H9 (cell line): ENCODE results near the gene CD151. TPM values are rescaled to one million over a fixed set of nuclear protein-coding genes. Genes with fewer than 3 reads are reported as not detected.

Source experiments
- DNase-seq: peaks from one replicate; pipeline ENCODE4 v3.0.0-alpha.2; 2017
- H2AFZ ChIP-seq: one replicate; pipeline ENCODE4 v1.6.1; 2013; ENCODE audit warnings: mild to moderate bottlenecking, low read length, control low read depth, moderate library complexity
- H2AK5ac ChIP-seq: 2 replicates; pipeline ENCODE4 v1.6.1; 2013; ENCODE audit warnings: low read length, control low read depth, mixed read lengths; ENCODE audit not compliant: insufficient read length
- H2BK120ac ChIP-seq: one replicate; pipeline ENCODE4 v1.6.1; 2013; ENCODE audit warnings: low read depth, mild to moderate bottlenecking, low read length, control low read depth, inconsistent platforms; ENCODE audit not compliant: poor library complexity, severe bottlenecking
- H2BK12ac ChIP-seq: 2 replicates; pipeline ENCODE4 v1.6.1; 2013; ENCODE audit warnings: low read length, control low read depth, mixed read lengths, low read depth; ENCODE audit not compliant: insufficient read length
- H2BK15ac ChIP-seq: 2 replicates; pipeline ENCODE4 v1.6.1; 2013; ENCODE audit warnings: low read depth, low read length, control low read depth
- H2BK20ac ChIP-seq: one replicate; pipeline ENCODE4 v1.6.1; 2013; ENCODE audit warnings: low read depth, mild to moderate bottlenecking, low read length, control low read depth, inconsistent platforms; ENCODE audit not compliant: poor library complexity, severe bottlenecking
- H2BK5ac ChIP-seq: 2 replicates; pipeline ENCODE4 v1.6.1; 2013; ENCODE audit warnings: low read length, control low read depth, mixed read lengths; ENCODE audit not compliant: insufficient read length
- H3K14ac ChIP-seq: 2 replicates; pipeline ENCODE4 v1.6.1; 2013; ENCODE audit warnings: low read length, control low read depth; ENCODE audit not compliant: insufficient read depth
- H3K18ac ChIP-seq: 2 replicates; pipeline ENCODE4 v1.6.1; 2013; ENCODE audit warnings: low read depth, mild to moderate bottlenecking, mixed read lengths, low read length, control low read depth; ENCODE audit not compliant: insufficient read length
- H3K23ac ChIP-seq: 2 replicates; pipeline ENCODE4 v1.6.1; 2013; ENCODE audit warnings: low read length, control low read depth, mixed read lengths, low read depth; ENCODE audit not compliant: insufficient read length
- H3K23me2 ChIP-seq: 2 replicates; pipeline ENCODE4 v1.6.1; 2013; ENCODE audit warnings: low read depth, mild to moderate bottlenecking, mixed read lengths, low read length, control low read depth; ENCODE audit not compliant: insufficient read length, poor library complexity, severe bottlenecking
- H3K27ac ChIP-seq: 2 replicates; pipeline ENCODE4 v1.5.1; 2013; ENCODE audit warnings: low read length, control low read depth, mixed read lengths, low read depth; ENCODE audit not compliant: insufficient read length
- H3K27me3 ChIP-seq: 2 replicates; pipeline ENCODE4 v1.6.1; 2013; ENCODE audit warnings: low read length, control low read depth, inconsistent platforms; ENCODE audit not compliant: insufficient read depth
- H3K4ac ChIP-seq: 2 replicates; pipeline ENCODE4 v1.6.1; 2013; ENCODE audit warnings: low read depth, mild to moderate bottlenecking, control low read depth, inconsistent platforms, low read length, moderate library complexity
- H3K4me1 ChIP-seq: 2 replicates; pipeline ENCODE4 v1.6.1; 2013; ENCODE audit warnings: low read length, control low read depth, inconsistent platforms; ENCODE audit not compliant: insufficient read depth
- H3K4me2 ChIP-seq: 2 replicates; pipeline ENCODE4 v1.6.1; 2013; ENCODE audit warnings: low read length, control low read depth, mixed read lengths; ENCODE audit not compliant: insufficient read length, insufficient read depth
- H3K56ac ChIP-seq: 2 replicates; pipeline ENCODE4 v1.6.1; 2013; ENCODE audit warnings: low read depth, mild to moderate bottlenecking, mixed read lengths, low read length, control low read depth; ENCODE audit not compliant: insufficient read length
- H3K79me1 ChIP-seq: 2 replicates; pipeline ENCODE4 v1.6.1; 2013; ENCODE audit warnings: low read depth, mild to moderate bottlenecking, moderate library complexity, low read length, control low read depth, inconsistent platforms; ENCODE audit not compliant: insufficient read depth, poor library complexity, severe bottlenecking
- H3K79me2 ChIP-seq: 2 replicates; pipeline ENCODE4 v1.6.1; 2013; ENCODE audit warnings: low read length, control low read depth, inconsistent platforms; ENCODE audit not compliant: insufficient read depth
- H3K9ac ChIP-seq: 2 replicates; pipeline ENCODE4 v1.6.1; 2013; ENCODE audit warnings: low read length, control low read depth, mixed read lengths; ENCODE audit not compliant: insufficient read length; ENCODE audit errors: extremely low read depth
- H3K9me3 ChIP-seq: one replicate; pipeline ENCODE4 v1.6.1; 2013; ENCODE audit warnings: low read depth, low read length, inconsistent platforms; ENCODE audit not compliant: control insufficient read depth
- H3T11ph ChIP-seq: one replicate; pipeline ENCODE4 v1.6.1; 2013; ENCODE audit warnings: mild to moderate bottlenecking, low read length, control low read depth, inconsistent platforms
- H4K20me1 ChIP-seq: one replicate; pipeline ENCODE4 v1.6.1; 2013; ENCODE audit not compliant: control insufficient read depth, insufficient read length, insufficient read depth
- H4K5ac ChIP-seq: 2 replicates; pipeline ENCODE4 v1.6.1; 2013; ENCODE audit warnings: low read depth, mild to moderate bottlenecking, mixed read lengths, low read length, control low read depth; ENCODE audit not compliant: insufficient read length
- H4K8ac ChIP-seq: replicated peaks from 2 replicates; pipeline ENCODE4 v1.6.1; 2013; ENCODE audit warnings: low read length, control low read depth, mixed read lengths, low read depth; ENCODE audit not compliant: insufficient read length
- H4K91ac ChIP-seq: 2 replicates; pipeline ENCODE4 v1.6.1; 2013; ENCODE audit warnings: low read depth, mild to moderate bottlenecking, moderate library complexity, mixed read lengths, low read length, control low read depth; ENCODE audit not compliant: insufficient read length
- H3K27ac Mint-ChIP-seq, 3 experiments: 2 replicates in 2 of 3; 3 replicates in 1 of 3; pipeline ENCODE4 v1.8.0; 2020 to 2021; ENCODE audit warnings: mixed read lengths in 3 of 3, mild to moderate bottlenecking in 1 of 3, moderate library complexity in 1 of 3
- H3K27me3 Mint-ChIP-seq: 2 replicates; pipeline ENCODE4 v1.8.0; 2021; ENCODE audit warnings: low read depth, mild to moderate bottlenecking, moderate library complexity, mixed read lengths
- H3K36me3 Mint-ChIP-seq, 3 experiments: 2 replicates in 2 of 3; 3 replicates in 1 of 3; pipeline ENCODE4 v1.8.0; 2020 to 2021; ENCODE audit warnings: low read depth in 3 of 3, mixed read lengths in 3 of 3; ENCODE audit not compliant: insufficient read depth in 1 of 3
- H3K4me1 Mint-ChIP-seq, 2 experiments: 2 replicates each; pipeline ENCODE4 v1.8.0; 2020; ENCODE audit warnings: mixed read lengths in 2 of 2
- H3K4me3 Mint-ChIP-seq, 2 experiments: 2 replicates in 1 of 2; 3 replicates in 1 of 2; pipeline ENCODE4 v1.8.0; 2020 to 2021; ENCODE audit warnings: mild to moderate bottlenecking in 2 of 2, mixed read lengths in 2 of 2, moderate library complexity in 1 of 2
- H3K9me3 Mint-ChIP-seq, 2 experiments: 2 replicates in 1 of 2; 3 replicates in 1 of 2; pipeline ENCODE4 v1.8.0; 2020; ENCODE audit warnings: mild to moderate bottlenecking in 2 of 2, mixed read lengths in 2 of 2, moderate library complexity in 1 of 2
- WGBS: extraction: QIAGEN DNeasy Blood & Tissue Kit; methylation state at CpG from one replicate; pipeline ENCODE4 v1.1.7; 2013; ENCODE audit warnings: missing lambda C conversion rate, low lambda C conversion rate, mixed read lengths; ENCODE audit not compliant: insufficient read length; ENCODE audit errors: extremely low coverage; 5-methylcytosine and 5-hydroxymethylcytosine counted together
- total RNA-seq: library from RNA; stranded (reverse); gene quantifications from 2 replicates; pipeline ENCODE4 v1.2.1, GENCODE V29; 2021
- TF ChIP-seq, protein P1 (sequence below): fragments of 200-600 bp; sonication (generic); conservative IDR thresholded peaks from 3 replicates; pipeline ENCODE4 v1.8.0; 2021; ENCODE audit warnings: antibody characterized with exemption, mild to moderate bottlenecking

Gene CD151
- total RNA-seq, 1 experiment from 2014 or later: 138 TPM

DNA sequence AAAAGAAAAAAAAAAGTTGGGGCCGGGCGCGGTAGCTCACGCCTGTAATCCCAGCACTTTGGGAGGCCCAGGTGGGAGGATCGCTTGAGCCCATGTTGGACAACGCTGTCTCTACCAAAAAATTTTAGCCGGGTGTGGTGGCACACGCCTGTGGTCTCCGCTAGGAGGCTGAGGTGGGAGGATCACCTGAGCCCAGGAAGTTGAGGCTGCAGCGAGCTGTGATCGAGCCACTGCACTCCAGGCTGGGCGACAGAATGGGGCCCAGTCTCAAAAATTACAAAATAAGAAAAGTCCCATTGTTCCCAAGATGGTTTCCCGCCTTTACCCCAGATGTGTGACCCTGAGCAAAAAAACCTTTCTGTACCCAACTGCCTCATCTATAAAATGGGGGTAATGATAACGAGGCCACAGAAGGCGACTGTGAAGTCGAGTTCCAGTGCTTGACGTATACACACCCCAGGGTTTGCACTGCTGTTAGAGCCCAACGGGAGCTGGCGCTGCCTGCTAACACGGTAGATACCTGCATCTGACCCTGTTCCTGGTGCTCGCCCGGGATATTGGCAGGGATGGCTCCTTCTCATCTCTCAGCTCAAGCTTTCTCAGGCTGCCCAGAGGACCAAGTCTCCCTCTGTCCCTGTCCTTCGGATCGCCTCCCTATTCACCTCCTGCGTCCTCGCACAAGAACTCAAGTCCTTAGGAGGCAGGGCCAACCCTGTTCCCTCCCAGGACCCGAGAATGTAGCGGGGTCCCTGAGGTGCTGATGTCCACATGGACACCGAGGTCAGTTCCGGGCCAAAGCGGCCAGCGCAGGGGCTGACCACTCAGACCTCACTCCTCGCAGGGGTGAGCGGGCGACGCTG lies 24.1 kb upstream of the CD151 start:
- peak overlapping the region; percentile 27 for H3K18ac ChIP-seq
- Mint-ChIP-seq H3K27ac (peak overlapping the region; percentile 94 to 96 (median 95)), H3K4me3 (peak overlapping the region; percentile 91 to 98), H3K36me3 (peaks cover 29 to 35% (median 29%) of the 10 kb centered on the region in 3 experiments), H3K9me3 (no peaks in the 10 kb centered on the region), H3K27me3 (no peaks in the 10 kb centered on the region), H3K4me1 (peaks cover 17 to 37% of the 10 kb centered on the region in 2 experiments)
- peaks cover 19% of the 10 kb centered on the region for H3K23me2 ChIP-seq
- peak overlapping the region; percentile 5 for H3K14ac ChIP-seq
- no peak overlapping the region for H2AFZ ChIP-seq
- peaks cover 10% of the 10 kb centered on the region; the same call in 1 of the 2 replicates for H3K79me2 ChIP-seq
- H3K27me3 ChIP-seq: no peaks in the 10 kb centered on the region
- H3K27ac ChIP-seq: no peak overlapping the region
- no peak overlapping the region for H3K4ac ChIP-seq
- DNase-seq: no peak
- no peak overlapping the region for H2BK15ac ChIP-seq
- no peaks in the 10 kb centered on the region for H4K20me1 ChIP-seq
- H3K9ac ChIP-seq: peak overlapping the region; percentile 86
- no peak overlapping the region for H4K5ac ChIP-seq
- no peak overlapping the region for H4K91ac ChIP-seq
- TF ChIP-seq, protein P1, sequence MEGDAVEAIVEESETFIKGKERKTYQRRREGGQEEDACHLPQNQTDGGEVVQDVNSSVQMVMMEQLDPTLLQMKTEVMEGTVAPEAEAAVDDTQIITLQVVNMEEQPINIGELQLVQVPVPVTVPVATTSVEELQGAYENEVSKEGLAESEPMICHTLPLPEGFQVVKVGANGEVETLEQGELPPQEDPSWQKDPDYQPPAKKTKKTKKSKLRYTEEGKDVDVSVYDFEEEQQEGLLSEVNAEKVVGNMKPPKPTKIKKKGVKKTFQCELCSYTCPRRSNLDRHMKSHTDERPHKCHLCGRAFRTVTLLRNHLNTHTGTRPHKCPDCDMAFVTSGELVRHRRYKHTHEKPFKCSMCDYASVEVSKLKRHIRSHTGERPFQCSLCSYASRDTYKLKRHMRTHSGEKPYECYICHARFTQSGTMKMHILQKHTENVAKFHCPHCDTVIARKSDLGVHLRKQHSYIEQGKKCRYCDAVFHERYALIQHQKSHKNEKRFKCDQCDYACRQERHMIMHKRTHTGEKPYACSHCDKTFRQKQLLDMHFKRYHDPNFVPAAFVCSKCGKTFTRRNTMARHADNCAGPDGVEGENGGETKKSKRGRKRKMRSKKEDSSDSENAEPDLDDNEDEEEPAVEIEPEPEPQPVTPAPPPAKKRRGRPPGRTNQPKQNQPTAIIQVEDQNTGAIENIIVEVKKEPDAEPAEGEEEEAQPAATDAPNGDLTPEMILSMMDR: no peak
- no peak overlapping the region for H3T11ph ChIP-seq
- no peak overlapping the region for H2BK20ac ChIP-seq
- H3K9me3 ChIP-seq: no peaks in the 10 kb centered on the region
- no peak overlapping the region for H2BK12ac ChIP-seq
- H2BK5ac ChIP-seq: no peak overlapping the region
- H4K8ac ChIP-seq: no peak overlapping the region
- H3K4me1 ChIP-seq: no peaks in the 10 kb centered on the region
- H2AK5ac ChIP-seq: no peak overlapping the region
- no peak overlapping the region for H3K56ac ChIP-seq
- H2BK120ac ChIP-seq: no peak overlapping the region
- no peak overlapping the region for H3K23ac ChIP-seq
- H3K79me1 ChIP-seq: peaks cover 9% of the 10 kb centered on the region
- peak overlapping the region; percentile 92 for H3K4me2 ChIP-seq
- WGBS: no CpG with 5 or more reads among the region's 36 CpGs
